IPS DF 4.7 (cell line): ENCODE results near the gene WDR45B.

Experiments used
- DNase-seq: peaks from one replicate; pipeline ENCODE4 v3.0.0-alpha.2; 2013; ENCODE audit warnings: low spot score; ENCODE audit errors: extremely low read depth

Gene WDR45B

DNA sequence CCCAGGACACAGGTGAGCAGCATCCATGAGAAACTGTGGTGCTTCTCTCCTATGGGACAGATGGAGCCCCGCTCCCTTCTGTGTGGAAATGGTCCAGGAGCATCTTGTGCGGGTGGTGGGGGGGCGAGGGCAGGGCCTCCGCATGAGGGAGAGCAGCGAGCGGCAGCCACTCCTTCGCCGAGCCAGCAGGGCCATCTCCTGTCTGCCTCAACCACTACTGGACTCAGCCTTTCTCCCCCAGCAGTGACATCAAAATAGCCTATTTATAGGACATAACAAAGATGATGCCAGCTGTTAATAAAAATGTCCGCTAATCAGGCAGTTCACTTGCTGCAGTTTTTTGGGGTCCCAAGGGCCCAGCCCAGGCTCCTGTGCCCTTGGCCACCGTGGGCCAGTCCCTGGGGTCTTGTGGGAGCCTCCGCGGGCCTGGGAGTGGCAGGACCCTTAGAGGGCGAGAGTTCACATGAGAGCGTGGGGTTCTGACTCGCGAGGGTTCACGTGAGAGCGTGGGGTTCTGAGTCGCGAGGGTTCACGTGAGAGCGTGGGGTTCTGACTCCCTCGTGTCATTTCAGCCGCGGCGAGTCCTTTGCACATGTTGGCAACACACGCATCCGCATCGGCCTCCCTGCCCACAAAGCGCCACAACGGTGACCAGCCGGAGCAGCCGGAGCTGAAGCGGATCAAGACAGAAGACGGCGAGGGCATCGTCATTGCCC is 47.4 kb downstream of the WDR45B start:
- DNase-seq = no peak

DNA sequence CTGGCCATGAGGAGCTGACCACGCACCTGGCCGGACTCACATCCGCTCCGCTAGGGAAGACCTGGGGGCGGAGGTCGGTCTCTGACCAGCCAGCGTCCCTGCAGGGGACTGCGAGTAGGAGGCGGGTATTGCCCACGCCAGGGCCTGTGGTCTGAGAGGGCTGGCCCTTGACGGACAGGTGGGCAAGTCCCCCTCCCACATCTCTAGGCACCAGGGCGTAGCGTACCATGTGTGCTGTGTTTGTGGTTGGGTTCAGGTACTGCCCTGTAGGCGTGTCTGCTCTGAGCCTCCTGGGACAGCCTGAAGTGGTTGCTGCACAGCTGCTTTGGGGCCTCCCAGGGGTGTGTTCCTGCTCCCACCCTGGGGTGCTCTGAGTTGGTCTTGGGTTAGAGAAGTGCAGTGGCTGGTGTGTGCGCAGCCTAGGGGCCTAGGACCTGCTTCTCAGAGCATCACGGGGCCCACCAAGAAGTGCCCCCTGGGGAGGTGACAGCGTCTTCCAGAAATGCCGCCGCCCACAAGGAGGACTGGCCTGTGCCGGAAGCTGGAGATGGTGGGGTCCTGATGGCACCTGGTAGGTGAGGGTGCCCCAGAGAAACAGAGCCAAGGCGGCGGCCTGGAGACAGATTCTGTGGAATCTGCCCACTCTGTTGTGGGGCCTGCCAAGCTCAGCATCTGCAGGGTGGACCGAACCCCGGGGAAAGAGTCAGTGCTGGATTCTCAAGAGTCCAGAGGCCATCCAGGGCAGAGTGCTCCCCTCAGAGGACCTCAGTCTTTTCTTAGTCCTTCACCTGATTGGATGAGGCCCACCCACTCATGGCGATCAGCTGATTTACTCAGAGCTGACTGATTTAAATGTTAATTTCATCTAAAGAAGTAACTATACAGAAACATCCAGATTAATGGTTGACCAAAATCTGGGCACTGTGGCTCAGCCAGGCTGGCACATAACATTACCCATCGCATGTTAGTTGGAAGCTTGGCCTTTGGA is 48.3 kb downstream of the WDR45B start:
- no peak for DNase-seq

DNA sequence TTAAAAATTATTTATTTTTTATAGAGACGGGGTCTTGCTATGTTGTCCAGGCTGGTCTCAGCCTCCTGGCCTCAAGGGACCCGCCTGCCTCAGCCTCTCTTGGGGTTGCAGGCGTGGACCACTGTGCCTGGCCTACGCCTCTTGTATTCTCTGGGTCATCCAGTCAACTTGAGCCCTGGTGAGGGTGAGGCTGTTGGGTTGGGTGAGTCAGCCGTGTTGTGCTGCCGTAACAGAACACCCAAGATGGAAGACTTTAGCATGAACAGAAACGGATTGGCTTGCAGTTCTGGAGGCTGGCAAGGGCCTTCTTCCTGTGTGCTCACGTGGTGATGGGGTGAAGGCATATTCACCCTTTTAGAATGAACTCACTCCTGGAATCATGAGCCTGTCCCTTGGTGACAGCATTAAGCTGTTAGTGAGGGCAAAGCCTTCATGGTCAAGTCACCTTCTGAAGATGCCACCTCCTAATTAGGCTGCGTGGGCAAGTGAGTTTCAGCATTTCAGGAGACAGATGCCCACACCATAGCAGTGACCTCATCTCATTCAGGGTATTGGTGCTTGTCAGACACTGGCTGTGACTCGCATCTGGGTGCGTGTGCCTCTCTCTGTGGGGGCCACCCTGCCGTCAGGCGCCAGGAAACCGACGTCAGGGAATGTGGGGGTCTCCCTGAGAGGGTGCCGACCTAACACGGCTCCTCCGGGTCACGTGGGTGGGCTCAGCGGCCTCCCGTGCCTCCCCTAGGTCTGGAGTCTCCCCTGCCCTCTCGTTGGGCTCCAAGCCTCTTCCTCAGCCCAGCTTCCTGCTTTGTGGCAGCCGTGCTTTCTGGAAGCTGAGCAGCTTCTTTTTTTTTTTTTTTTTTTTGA is 49.8 kb downstream of the WDR45B start:
- no peak for DNase-seq

DNA sequence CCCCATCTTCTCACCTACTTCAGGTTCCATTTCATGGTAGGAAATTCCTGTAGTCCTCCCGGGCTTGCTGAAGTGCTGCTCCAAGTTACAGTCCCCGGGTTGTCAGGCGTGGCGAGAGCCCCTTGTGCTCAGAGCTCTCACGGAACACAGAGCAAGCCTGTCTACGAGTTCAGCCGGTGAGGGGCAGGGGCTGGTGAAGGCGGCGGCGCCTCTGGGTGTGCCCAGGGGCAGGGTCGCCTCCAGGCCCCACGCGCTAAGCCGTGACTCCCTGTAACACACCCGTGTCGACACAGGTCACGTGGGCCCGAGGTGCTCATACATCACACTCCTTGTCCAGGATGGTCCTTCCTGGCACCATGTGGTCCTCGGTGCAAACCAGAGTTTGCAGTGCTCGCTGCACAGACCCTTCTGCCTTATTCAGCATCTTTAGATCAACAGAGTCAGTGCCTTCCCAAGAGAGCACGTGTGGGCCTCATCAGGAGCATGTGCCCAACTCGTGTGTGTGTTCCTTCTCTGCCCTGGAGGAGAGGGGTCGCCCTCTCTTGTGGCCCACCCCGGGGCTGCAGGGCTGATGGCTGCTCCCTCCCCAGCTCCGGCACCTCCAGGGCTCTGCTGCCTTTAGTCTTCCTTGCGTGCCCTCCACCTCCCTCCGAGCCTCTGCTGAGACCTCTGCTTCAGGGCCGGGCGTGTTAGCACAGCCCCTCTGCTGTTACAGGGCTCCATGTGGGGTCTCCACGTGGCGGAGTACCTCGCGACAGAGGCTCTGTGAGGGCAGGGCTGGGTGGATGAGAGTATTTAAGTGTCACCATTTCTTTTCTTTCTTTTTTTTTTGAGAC is 51.2 kb downstream of the WDR45B start:
- DNase-seq = no peak

DNA sequence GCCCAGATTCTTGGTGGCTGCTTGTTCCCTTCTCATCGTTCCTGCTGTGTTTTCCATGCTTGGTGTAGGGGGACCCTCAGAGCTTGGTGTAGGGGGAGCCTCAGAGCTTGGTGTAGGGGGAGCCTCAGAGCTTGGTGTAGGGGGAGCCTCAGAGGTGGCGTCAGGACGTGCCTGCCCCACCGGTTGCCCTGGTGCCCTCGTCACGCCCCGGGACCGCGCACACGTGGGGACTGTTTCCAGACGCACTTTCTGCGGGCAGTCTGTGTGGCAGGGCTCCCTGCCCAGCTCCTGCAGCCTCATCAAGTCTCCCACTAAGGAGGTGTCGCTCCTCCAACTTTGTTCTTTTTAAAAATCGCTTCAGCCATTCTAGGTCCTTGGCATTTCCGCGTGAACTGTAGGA is 51.9 kb downstream of the WDR45B start:
- DNase-seq = no peak

DNA sequence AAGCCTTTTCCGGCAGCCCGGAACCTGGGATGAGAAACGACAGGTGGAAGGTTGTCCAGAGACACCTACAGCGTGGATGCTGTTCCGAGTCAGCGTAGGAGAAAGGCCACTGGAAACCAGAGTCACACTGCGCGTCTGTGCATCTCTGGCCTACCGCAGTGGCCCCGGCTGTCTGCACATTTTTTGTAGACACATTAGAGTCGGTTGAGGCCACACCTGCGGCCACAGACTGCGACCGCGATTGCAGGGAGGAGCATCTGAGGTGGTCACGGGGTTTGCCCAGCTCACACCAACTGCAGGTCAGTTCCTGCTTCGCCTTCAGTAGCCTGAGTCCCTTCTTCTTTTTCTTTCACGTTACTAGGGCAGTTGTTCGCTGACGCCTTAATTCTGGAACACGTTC is 52.4 kb downstream of the WDR45B start:
- DNase-seq = no peak

DNA sequence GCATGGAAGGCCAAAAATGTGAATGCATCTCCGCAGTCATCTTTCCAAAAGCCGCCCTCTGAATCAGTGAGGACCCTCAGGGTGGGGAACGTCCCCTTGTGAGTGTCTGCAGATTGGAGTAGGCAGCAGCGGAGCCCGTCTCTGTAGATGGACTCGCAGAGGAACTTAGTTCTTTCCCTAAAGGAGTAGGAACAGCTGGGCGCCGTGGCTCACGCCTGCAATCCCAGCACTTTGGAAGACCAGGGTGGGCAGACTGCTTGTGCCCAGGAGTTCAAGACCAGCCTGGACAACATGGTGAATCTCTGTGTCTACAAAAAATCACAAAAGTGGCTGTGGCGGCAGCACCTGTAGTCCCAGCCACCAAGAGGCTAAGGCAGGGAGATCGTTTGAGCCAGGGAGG is 53.7 kb downstream of the WDR45B start:
- DNase-seq = no peak

DNA sequence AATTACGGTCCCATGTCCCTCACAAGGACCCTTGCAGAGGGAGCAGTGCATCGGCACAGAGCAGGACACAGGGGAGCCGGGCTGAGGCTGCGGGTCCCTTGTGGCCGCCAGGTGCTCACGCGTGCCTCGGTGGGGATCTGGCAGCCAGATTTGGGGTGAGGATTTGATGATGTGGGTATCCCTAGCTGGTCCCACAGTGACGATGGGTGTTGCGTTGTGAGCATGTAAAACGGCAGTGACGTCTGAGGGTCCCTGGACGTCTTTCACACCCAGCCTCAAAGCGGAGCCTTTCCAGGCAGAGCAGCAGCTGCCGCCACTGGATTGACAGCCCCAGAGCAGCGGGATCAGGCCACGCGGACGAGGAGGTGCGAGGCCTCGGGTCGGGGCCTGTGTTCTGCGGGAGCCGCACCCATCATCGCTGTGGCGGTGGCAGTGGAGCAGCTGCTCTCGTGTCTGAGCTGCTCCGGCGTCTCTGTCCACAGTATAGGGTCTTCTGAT is 54.6 kb downstream of the WDR45B start:
- no peak for DNase-seq

DNA sequence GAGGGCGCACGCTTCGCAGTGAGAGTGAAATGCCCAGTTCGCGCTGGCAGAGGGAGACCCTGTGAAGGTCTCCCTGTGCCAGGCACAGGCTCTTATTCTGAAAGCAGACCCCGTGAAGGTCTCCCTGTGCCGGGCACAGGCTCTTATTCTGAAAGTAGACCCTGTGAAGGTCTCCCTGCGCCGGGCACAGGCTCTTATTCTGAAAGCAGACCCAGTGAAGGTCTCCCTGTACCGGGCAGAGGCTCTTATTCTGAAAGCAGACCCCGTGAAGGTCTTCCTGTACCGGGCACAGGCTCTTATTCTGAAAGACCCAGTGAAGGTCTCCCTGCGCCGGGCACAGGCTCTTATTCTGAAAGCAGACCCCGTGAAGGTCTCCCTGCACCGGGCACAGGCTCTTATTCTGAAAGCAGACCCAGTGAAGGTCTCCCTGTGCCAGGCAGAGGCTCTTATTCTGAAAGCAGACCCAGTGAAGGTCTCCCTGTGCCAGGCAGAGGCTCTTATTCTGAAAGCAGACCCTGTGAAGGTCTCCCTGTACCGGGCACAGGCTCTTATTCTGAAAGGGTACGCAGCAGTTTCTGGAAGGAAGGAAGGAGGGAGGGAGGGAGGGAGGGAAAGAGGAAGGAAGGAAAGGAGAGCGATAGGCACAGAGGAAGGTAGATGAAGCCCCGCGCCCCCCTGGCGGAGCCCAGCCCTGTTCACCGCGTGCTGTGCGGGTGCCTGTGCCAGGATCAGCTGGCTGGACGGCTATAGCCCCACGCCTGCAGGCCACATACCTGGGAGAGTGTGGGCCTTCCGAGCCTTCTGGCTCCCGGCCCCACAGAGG is 55.3 kb downstream of the WDR45B start:
- no peak for DNase-seq

DNA sequence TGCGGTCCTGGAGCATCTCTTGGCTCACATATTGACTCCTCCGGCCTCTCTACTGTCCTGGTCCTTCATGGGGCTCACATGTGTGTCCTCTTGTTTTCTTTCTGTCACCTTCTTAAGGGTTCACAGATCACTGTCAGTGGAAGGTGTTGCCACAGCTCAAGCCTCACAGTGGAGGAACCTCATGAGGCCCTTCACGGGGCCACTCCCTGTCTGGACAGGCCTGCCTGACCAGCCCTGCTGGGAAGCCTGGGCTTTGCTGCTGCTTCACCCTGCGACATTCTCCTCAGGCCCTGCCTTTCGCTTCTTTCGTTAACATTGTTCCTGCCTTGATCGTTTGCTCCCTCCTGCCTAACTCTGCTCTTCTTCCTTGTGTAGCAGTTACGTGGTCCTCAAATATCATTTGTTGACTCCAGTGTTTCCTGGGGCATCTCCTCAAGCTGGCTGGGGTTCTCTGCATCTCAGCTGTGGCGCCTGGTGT is 55.9 kb downstream of the WDR45B start:
- DNase-seq = no peak

DNA sequence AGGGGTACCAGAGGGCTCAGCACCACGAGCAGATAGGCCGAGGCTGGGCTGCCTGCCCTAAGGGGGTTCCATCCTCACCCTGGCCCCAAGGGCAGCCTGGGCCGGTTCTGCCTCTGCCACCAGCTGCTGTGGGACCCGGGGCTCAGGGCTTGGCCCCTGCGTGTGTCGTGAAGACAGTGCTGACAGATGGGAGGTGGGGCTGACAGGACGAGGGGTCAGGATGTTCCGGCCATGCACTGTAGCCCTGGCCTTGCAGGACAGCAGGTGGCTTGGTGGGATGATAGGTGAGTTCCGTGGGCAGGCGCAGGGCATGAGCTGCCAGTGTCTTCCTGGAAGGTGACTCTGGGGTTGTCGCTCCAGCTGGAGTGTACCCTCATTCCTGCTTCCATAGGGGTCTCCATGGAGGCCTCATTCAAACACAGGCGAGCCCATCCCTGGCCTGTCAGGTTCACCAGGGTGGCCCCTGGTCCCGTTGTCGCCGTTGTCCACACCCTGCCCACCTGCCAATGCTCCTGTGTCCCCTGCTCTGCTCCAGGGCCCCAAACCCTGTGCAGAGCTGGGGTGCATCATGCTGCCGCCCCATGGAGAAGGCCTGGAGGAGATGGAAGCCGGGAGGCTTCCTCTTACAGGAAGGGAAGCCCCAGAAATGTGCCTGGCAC is 57.2 kb downstream of the WDR45B start:
- no peak for DNase-seq

DNA sequence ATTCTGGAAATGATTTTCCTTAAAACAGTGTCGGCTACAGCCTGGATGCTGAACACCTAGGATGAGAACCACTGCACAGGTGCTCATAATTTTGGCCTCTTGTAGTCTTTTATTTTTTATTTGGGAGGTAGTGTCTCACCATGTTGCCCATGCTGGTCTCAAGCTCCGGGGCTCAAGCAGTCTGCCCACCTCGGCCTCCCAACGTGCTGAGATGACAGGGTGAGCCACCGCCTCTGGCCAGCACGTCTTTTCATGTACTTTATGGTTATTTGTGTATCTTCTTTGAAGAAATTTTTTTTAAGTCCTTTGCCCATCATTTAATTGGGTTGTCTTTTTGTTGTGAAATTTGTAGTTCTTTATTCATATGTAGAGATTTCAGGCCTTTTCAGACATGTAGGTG is 58.0 kb downstream of the WDR45B start:
- no peak for DNase-seq

DNA sequence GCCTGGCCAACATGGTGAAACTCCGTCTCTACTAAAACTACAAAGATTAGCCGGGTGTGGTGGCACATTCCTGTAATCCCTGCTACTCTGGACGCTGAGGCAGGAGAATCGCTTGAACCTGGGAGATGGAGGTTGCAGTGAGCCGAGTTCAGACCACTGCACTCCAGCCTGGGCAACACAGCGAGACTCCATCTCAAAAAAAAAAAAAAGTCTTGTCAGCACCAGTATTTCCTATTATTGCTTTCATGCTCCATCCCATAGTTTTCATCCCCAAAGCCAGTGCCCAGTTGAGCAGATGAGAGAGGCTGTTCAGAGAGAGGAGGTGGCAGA is 58.4 kb downstream of the WDR45B start:
- no peak for DNase-seq

DNA sequence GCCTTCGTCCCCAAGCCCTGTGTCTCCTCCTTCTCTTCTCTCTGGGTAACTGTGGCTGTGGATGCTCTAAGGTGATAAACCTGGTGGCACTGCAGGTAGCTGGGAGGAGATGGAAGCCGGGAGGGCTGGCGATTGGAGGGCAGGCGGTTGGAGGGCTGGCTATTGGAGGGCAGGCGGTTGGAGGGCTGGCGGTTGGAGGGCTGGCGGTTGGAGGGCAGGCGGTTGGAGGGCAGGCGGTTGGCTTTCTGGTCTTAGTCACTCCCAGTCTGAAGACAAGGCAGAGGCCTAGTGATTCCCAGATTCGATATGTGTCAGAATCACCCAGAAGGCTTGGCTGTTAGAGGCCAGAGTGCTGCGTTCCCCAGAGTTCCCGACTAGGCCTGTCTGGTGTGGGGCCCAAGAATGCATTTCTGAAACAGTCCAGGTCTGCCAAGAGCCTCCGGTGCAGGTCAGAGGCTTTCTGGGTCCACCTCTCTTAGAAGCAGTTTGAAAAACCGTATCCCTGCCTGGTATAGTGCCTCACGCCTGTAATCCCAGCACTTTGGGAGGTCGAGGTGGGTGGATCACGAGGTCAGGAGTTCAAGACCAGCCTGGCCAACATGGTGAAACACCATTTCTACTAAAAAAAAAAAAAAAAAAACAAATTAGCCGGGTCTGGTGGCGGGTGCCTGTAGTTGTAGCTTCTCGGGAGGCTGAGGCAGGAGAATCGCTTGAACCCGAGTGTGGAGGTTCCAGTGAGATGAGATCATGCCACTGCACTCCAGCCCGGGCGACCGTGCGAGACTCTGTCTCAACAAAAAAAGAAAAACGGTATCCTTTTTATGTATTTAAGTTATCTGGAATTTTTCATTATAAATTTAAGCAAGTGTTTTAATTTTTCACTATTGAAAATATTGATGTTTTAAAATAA is 59.7 kb downstream of the WDR45B start:
- DNase-seq = no peak

DNA sequence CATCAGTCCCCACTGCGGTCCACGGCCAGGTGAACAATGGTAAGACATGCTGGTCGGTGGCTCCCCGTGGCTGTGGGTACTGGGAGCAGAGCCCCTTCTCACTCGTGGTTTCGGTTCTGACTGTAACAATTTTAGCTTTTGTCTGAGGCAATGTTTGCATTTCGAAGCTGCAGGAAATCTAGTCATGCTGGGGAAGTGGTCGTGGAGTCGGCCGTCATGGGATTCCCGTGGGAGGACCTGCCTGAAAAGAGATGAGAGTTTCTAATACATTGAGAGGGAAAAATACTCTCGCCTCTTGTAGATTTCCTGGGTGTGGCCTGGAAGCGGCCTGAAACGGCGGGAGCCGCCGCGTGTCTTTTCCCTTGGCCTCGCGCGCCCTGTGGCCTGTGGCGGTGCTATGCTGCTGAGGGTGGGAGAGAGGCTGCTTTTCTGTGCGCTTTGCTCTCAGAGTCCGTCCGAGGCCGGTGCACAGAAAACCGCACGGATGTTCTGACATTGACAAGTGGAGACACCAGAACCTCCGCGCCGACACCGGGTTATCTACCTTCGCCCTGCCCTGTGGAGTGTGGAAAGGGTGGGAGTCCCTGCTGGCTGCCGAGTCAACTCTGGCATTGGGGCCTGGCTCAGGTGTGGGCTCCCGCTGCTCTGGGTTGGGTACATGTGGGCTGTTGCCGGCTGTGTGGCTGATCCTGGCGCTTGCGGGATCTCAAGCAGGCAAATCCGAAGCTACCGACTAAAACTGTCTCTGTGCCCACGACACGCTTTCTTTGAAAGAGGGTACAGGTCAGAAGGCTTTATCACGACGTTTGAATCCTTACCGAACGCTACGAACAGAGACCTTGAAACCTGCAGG is 60.8 kb downstream of the WDR45B start:
- DNase-seq = no peak

DNA sequence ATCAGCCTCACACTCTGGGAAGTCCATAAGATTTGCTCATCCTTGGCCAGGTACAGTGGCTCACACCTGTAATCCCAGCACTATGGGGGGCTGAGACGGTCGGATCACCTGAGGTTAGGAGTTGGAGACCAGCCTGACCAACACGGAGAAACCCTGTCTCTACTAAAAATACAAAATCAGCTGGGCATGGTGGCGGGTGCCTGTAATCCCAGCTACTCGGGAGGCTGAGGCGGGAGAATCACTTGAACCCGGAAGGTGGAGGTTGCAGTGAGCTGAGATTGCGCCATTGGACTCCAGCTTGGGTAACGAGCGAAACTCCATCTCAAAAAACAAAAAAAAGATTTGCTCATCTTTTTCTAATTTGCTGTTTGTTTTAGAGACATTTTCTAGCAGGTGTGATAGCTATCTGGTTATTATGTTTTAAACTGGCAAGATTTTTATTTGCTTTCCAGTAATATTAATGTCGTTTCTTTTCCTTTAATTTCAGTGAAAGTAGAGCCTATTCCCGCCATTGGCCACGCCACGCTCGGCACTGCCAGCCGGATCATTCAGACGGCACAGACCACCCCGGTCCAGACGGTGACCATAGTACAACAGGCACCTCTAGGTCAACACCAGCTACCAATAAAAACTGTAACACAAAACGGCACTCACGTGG is 61.5 kb downstream of the WDR45B start:
- DNase-seq = no peak
